Measurements from ENCODE around the gene ABR.

GRCh38 chr17:1164935-1165556, 14.7 kb downstream of the ABR start:
- TF ChIP-seq, protein P1, sequence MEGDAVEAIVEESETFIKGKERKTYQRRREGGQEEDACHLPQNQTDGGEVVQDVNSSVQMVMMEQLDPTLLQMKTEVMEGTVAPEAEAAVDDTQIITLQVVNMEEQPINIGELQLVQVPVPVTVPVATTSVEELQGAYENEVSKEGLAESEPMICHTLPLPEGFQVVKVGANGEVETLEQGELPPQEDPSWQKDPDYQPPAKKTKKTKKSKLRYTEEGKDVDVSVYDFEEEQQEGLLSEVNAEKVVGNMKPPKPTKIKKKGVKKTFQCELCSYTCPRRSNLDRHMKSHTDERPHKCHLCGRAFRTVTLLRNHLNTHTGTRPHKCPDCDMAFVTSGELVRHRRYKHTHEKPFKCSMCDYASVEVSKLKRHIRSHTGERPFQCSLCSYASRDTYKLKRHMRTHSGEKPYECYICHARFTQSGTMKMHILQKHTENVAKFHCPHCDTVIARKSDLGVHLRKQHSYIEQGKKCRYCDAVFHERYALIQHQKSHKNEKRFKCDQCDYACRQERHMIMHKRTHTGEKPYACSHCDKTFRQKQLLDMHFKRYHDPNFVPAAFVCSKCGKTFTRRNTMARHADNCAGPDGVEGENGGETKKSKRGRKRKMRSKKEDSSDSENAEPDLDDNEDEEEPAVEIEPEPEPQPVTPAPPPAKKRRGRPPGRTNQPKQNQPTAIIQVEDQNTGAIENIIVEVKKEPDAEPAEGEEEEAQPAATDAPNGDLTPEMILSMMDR (IDR thresholded peaks at IDR 0.05; ENCODE audit: low read depth, low read length, missing input control) = no peak
- TF ChIP-seq, protein P2, sequence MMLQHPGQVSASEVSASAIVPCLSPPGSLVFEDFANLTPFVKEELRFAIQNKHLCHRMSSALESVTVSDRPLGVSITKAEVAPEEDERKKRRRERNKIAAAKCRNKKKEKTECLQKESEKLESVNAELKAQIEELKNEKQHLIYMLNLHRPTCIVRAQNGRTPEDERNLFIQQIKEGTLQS (IDR thresholded peaks at IDR 0.05) = no peak
- TF ChIP-seq REST (IDR thresholded peaks at IDR 0.05) (no peak), EGR1 (IDR thresholded peaks at IDR 0.05; ENCODE audit: low read depth in 2 of 2) (no peak), JUND (IDR thresholded peaks at IDR 0.05) (no peak), SP1 (IDR thresholded peaks at IDR 0.05) (peak; percentile 29), MAX (IDR thresholded peaks at IDR 0.05) (no peak), ZBTB33 (IDR thresholded peaks at IDR 0.05) (no peak), TAF1 (conservative IDR thresholded peaks at IDR 0.05) (no peak), GABPA (IDR thresholded peaks at IDR 0.05 in 1 of 2, conservative IDR thresholded peaks at IDR 0.05 in 1 of 2) (no peak), RXRA (IDR thresholded peaks at IDR 0.05) (no peak), FOXA1 (IDR thresholded peaks at IDR 0.05) (no peak), YY1 (IDR thresholded peaks at IDR 0.05) (no peak)

Measured in liver (tissue), 3 donors.